ENCODE data around the gene CSK.
"Not testable (repeated sequence)": the region's sequence is repeated elsewhere in the genome, so short reads cannot be mapped to it uniquely, and the experiment has no call there.

Gene CSK

GRCh38 chr15:74773329-74773728, 8.6 kb upstream of the CSK start:
- DNase-seq, result no peak

DNA sequence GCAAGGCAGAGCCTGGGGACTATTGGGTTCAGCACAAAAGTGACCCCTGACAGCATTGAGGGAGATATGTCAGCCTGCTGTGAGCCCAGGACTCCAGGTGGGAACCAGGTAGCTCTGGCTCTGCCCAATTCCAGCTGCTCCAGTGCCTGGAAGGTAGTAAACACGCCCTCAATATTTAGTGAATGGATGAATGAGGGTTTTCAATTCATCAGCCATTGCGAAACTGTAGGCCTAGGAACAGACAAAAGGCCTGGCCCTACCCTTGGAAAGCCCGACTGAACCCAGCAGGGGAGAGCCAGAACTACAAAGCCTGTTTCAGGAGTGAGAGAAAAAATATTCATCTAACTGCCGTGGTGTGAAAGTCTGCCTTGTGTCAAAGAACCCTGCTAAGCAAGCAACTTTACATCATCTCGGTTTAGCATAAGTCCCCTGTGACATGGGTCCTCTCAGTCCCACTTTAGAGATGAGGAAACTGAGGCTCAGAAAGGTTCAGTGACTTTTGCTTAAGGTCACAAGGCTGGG, 8.1 kb upstream of the CSK start:
- no peak for DNase-seq

GRCh38 chr15:74775132-74775562, 6.7 kb upstream of the CSK start:
- no peak for DNase-seq

DNA sequence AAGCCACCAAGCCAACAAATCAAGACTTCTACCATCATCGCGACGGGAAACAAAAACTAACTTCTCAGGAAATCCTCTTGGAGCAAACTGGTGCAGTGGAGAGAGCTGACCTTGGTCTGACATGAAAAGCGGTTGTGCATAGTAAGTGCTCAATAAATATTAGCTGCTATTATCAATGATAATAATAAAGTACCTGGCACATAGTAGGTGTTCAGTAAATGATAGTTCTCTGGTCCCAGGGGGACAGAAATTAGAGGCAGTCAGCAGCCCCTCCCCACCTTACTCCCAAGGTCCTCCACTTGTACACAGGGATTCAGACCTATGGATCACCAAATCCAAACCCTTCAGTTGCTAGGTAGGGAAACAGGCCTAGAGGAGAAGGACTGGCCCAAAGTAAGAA, 6.0 kb upstream of the CSK start:
- no peak for DNase-seq

DNA sequence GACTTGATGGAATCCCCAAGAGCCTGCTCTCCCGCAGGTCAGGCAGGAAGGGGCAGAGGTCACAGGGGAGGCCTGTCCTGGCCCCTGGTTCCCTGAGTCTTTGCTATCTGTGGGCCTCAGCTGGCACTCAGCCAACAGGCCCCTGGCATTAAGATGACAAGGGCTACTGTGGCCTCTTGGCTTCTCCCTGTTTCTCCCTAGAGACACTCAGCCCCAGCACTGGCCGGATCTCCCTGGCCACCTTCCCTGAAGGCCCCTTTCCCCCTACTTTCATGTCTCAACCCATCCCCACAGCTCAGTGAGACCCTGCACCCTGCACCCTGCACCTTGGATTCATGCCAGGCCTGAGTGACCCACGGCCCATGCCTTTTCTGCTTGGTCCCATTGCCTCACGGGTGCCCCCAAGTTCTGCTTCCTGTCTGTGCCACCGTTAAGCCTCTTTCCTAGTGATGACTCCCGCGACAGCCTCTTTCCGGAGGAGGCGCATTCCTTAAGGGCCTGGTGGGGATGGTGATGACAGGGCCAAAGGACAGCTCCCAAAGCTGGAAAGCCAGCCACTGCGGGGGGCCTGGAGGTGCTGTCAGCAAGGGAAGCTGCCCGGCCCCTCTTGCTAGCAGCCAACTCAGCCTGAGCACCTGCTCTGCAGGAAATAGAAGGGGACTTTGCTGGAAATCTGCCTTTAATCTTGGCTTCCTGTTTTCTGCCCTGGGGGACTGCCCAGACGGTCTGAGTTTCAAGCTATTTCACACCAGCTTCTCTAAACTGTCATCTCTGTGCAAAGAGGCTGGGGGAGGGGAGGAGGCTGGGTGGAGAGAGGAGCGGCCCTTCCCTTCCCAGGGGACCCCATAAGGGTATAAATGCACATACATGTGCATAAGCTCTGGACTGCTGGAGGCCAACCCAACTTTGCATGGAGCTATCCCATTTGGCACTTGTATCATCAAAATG, 4.8 kb upstream of the CSK start:
- peak; percentile 53 for DNase-seq

DNA sequence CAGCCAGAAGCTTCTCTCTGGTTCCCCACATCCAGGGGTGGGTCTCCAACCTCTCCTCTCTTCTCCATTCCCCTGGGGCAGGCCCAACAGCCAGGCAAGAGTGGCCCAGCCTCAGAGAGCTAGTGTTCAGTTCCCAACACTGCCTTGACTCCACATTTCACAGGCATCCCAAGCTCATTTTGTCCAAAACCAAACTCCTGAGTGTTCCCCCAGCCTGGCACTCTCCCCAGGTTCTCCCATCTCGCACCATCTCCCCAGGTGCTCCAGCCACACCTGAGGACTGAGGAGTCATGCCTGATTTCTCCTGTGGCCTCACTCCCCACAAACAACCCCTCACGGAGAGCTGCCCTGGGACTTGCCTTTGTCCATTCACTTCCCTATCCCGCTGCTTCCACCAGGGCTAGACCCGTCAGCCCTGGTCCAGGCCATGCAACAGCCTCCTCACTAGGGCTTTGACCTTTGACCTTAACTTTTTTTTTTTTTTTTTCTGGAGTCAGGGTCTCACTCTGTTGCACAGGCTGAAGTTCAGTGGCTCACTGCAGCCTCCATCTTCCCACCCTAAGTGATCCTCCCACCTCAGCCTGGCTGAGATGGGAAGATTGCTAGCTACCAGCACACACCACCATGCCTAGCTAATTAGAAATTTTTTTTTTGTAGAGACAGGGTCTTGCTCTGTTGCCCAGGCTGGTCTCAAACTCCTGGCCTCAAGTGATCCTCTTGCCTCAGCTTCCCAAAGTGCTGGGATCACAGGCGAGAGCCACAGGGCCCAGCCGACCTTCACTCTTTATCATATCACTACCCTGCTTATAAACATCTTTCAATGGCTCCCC, 3.9 kb upstream of the CSK start:
- no peak for DNase-seq

DNA sequence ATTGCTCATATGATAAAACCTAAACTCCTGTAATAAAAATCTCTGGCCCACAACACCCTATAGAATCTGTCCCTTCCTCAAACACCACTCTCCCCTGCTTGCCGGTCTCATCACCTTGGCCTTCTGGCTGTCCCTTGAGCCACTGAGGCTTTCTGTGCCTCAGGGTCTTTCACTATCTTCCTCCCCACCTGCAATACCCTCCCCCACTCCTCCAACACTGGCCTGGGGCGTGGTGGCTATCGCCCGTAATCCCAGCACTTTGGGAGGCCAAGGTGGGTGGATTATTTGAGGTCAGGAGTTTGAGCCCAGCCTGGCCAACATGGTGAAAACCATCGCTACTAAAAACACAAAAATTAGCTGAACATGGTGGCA, 3.3 kb upstream of the CSK start:
- no peak for DNase-seq

- DNase-seq, result no peak
Observed at GRCh38 chr15:74779162-74779648, 2.7 kb upstream of the CSK start.

GRCh38 chr15:74780523-74781430, 1.1 kb upstream of the CSK start:
- DNase-seq, result no peak

GRCh38 chr15:74782259-74783071, 585 bp downstream of the CSK start:
- DNase-seq, result peak; percentile 58

- no peak for DNase-seq
Observed at GRCh38 chr15:74783072-74783807, 1.4 kb downstream of the CSK start.

DNA sequence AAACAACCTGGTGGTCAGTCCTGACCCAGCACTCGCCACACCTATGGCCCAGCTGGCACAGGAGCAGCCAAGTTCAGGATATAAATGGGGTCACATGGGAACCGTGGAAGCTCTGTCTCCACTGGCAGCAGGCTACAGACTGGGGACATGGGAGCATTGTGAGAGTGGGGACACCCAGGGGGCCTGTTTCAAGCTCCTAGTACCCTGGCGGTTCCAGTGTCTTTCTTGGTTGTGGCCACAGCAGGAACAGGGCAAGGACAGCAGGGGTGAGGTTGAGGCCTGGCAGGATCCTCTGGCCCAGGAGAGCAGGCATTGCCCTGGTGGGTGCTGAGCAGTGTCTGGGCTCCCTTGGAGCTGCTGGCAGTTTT, 1.9 kb downstream of the CSK start:
- DNase-seq, result no peak

- no peak for DNase-seq
Observed at GRCh38 chr15:74784426-74785193, 2.7 kb downstream of the CSK start.

- no peak for DNase-seq
Observed at GRCh38 chr15:74785194-74786032, 3.5 kb downstream of the CSK start.

- not testable (repeated sequence) for DNase-seq
Observed at GRCh38 chr15:74786081-74786480, 4.2 kb downstream of the CSK start.

GRCh38 chr15:74786551-74787165, 4.8 kb downstream of the CSK start:
- no peak for DNase-seq

DNA sequence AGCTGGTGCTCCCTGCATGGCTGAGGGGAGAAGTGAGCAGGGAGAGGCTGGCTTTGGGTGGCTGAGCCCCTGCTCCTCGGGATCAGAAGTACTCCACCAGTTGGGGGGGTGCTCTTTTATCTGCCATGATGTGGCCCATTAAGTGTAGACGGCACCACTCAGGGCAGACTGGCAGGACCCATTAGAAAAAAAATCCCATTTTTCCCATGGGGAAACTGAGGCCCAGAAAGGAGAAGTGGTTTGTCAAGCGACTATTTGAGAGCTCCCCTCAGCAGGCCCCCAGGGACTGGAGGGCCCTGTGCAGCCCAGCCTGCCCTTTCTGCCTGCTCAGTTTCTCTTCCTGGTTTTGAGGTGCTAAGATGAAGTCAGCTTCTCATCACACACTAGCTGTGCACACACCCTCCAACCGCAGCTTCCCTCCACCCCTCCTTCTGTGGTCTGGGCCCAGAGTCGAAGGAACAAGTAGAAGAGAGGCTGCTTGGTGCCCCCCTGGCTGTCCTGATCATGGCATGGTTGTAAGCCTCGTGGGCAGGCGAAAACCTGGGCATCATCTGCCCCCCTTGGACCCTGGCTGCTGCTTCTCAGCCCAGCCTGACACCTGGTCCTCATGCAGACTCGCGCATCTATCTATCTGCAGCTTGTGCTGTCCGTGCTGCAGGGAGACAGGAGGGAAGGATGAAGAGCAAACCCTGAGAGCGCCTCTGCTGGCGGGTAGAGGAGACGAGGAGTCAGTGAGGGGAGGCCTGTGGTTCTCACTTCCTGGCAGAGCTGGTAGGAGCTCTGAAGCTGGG, 5.6 kb downstream of the CSK start:
- peak; percentile 88 for DNase-seq

Data from effector CD4-positive, alpha-beta T cell (primary cell).